Osteocyte (in vitro differentiated cells): ENCODE measurements around the gene FRMD3. TPM values are rescaled to one million over a fixed set of nuclear protein-coding genes. Genes with fewer than 3 reads are reported as not detected.

Experiments
- DNase-seq: peaks from one replicate; pipeline ENCODE4 v3.0.0; 2021; ENCODE audit warnings: mixed read lengths; ENCODE audit not compliant: unreplicated experiment; ENCODE audit errors: extremely low spot score
- H3K27ac Mint-ChIP-seq: one replicate; pipeline ENCODE4 v1.8.0; 2021; ENCODE audit warnings: mild to moderate bottlenecking, mixed read lengths; ENCODE audit not compliant: unreplicated experiment
- H3K27me3 Mint-ChIP-seq: one replicate; pipeline ENCODE4 v1.8.0; 2021; ENCODE audit warnings: mixed read lengths; ENCODE audit not compliant: unreplicated experiment
- H3K36me3 Mint-ChIP-seq: one replicate; pipeline ENCODE4 v1.8.0; 2021; ENCODE audit warnings: mixed read lengths; ENCODE audit not compliant: unreplicated experiment
- H3K4me1 Mint-ChIP-seq: one replicate; pipeline ENCODE4 v1.8.0; 2021; ENCODE audit warnings: mixed read lengths; ENCODE audit not compliant: unreplicated experiment
- H3K4me3 Mint-ChIP-seq: one replicate; pipeline ENCODE4 v1.8.0; 2021; ENCODE audit warnings: mild to moderate bottlenecking, moderate library complexity, mixed read lengths; ENCODE audit not compliant: unreplicated experiment
- H3K9me3 Mint-ChIP-seq: one replicate; pipeline ENCODE4 v1.8.0; 2021; ENCODE audit warnings: mixed read lengths; ENCODE audit not compliant: unreplicated experiment
- CTCF ChIP-seq: fragments of 200-600 bp; sonication (generic); IDR thresholded peaks from 2 replicates; pipeline ENCODE4 v1.5.0; 2021; ENCODE audit warnings: antibody characterized with exemption, mild to moderate bottlenecking, moderate library complexity
- total RNA-seq: library from RNA; stranded (reverse); gene quantifications from 2 replicates; pipeline ENCODE4 v1.2.1, GENCODE V29; 2021

Gene FRMD3
- total RNA-seq, 1 donor from 2014 or later: 0.35 TPM

- H3K4me3 Mint-ChIP-seq: no peak overlapping the region
- no peak for TF ChIP-seq CTCF
Measured at GRCh38 chr9:83323148-83323547, 215.1 kb downstream of the FRMD3 start.

DNA sequence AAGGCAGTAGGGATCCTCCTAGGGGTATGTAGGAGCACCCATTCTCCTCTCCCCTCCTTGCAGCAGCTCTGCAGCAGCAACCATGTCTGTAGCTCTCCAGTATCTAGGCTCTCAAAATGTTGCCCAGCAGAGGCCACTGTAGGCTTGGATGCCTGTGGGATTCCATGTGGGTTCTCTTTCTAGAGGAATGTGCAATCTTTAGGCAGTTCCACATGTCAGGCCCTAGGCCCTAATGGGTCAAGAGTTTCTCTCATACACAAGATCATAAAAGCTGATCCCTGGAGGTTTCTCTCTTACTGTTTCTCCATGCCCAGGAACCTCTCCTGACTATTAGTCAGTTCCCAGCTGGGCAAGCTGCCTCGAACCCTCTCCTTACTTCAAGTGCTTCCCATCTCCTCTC, 215.8 kb downstream of the FRMD3 start:
- Mint-ChIP-seq H3K27me3 (peaks cover 6% of the 10 kb centered on the region), H3K9me3 (no peaks in the 10 kb centered on the region), H3K36me3 (no peaks in the 10 kb centered on the region), H3K27ac (no peak overlapping the region), H3K4me1 (no peaks in the 10 kb centered on the region), H3K4me3 (no peak overlapping the region)
- no peak for DNase-seq
- TF ChIP-seq CTCF: no peak

More at GRCh38 chr9:83323148-83323547, 215.1 kb downstream of the FRMD3 start:
- Mint-ChIP-seq H3K9me3 (no peaks in the 10 kb centered on the region), H3K4me1 (no peaks in the 10 kb centered on the region), H3K36me3 (no peaks in the 10 kb centered on the region), H3K27ac (no peak overlapping the region), H3K27me3 (peaks cover 6% of the 10 kb centered on the region)
- no peak for DNase-seq

DNA sequence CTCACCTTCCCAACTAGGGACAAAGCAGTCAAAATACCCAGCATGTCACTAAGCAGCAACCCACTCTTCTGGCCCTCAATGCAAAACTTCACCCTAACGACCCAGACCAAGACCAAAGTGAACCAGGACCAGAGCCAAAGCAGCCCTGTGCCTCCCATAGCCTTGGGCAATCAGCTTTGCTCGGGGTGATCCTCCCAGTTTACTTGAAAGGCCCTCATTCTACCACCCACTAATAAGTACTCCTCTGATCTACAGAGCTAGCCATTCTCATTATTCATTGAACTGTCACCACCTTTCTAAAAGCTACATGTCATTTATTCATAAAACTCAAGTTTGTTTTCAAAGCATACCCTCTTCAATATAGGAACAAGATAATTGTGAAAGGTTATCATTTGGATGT, 221.0 kb downstream of the FRMD3 start:
- Mint-ChIP-seq H3K4me3 (no peak overlapping the region), H3K4me1 (no peaks in the 10 kb centered on the region), H3K36me3 (no peaks in the 10 kb centered on the region), H3K27ac (no peak overlapping the region), H3K9me3 (no peaks in the 10 kb centered on the region), H3K27me3 (no peaks in the 10 kb centered on the region)
- TF ChIP-seq CTCF: no peak
- no peak for DNase-seq

DNA sequence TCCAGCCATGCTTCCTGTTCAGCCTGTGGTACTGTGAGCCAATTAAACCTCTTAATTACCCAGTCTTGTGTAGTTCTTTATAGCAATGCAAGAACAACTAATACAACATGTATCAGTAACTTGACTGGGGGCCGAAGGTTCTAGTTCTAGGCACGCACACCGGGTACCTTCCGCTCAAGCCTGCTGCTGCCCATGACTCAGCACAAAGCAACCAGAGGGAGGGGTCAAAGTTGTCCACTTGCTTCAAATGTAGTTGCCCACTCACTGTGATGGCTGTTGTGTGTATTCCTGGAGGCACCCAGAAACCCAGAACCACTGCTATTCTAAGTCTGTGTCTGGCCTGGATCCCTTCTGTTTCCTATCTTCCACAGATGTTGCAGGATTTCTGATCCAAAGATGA, 222.6 kb downstream of the FRMD3 start:
- Mint-ChIP-seq H3K27ac (no peak overlapping the region), H3K4me1 (no peaks in the 10 kb centered on the region), H3K4me3 (no peak overlapping the region), H3K9me3 (no peaks in the 10 kb centered on the region), H3K27me3 (no peaks in the 10 kb centered on the region), H3K36me3 (no peaks in the 10 kb centered on the region)
- no peak for DNase-seq
- TF ChIP-seq CTCF: no peak

DNA sequence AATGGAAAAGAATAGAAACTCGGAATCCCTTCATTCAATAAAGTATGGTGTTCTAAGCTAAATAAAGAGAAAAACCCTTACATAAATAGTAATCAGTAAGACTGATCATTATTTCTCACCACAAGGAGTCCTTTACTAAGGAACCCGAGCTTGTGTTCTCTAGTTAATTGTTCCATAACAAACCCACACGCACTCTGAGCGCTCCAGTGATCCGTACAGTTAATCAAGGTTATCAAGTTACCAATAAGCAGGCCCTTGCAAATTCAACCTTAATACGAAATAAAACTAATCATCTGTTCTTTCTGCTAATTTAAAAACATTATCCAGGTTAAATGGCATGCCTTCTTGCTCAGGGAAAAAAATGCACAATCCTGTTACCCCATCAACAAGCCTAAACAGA, 224.4 kb downstream of the FRMD3 start:
- no peak for TF ChIP-seq CTCF

More for the DNA sequence above, 224.4 kb downstream of the FRMD3 start:
- DNase-seq: no peak
- no peak overlapping the region for H3K27ac Mint-ChIP-seq
- no peaks in the 10 kb centered on the region for H3K4me1 Mint-ChIP-seq
- no peak overlapping the region for H3K4me3 Mint-ChIP-seq
- no peaks in the 10 kb centered on the region for H3K27me3 Mint-ChIP-seq
- H3K9me3 Mint-ChIP-seq: no peaks in the 10 kb centered on the region
- no peaks in the 10 kb centered on the region for H3K36me3 Mint-ChIP-seq
